Activated naive CD4-positive, alpha-beta T cell treated with Interleukin-2 at 50 U/mL for 16 hours (primary cell): ENCODE data around the gene PCNX4.

Source experiments
- DNase-seq: peaks from one replicate; pipeline ENCODE4 v3.0.0-alpha.2; 2020

The PCNX4 gene

GRCh38 chr14:60102389-60102788 is 10.7 kb downstream of the PCNX4 start:
- DNase-seq, result no peak

- DNase-seq, result no peak
These were observed 14.6 kb downstream of the PCNX4 start for GRCh38 chr14:60106339-60106738.

- DNase-seq, result no peak
These were observed 15.8 kb downstream of the PCNX4 start for GRCh38 chr14:60107477-60107876.

GRCh38 chr14:60111732-60112131 is 20.0 kb downstream of the PCNX4 start:
- no peak for DNase-seq

- no peak for DNase-seq
These were observed 23.2 kb downstream of the PCNX4 start for GRCh38 chr14:60114881-60115280.

- DNase-seq, result no peak
These were observed 24.5 kb downstream of the PCNX4 start for GRCh38 chr14:60116181-60116580.

GRCh38 chr14:60125918-60126317 is 34.2 kb downstream of the PCNX4 start:
- DNase-seq, result no peak

GRCh38 chr14:60133487-60133886 is 41.8 kb downstream of the PCNX4 start:
- no peak for DNase-seq

GRCh38 chr14:60134702-60135101 is 43.0 kb downstream of the PCNX4 start:
- DNase-seq, result no peak

- DNase-seq, result peak; percentile 75
These were observed 60.0 kb downstream of the PCNX4 start for GRCh38 chr14:60151715-60152114.

GRCh38 chr14:60153991-60154390 is 62.3 kb downstream of the PCNX4 start:
- DNase-seq, result no peak

GRCh38 chr14:60154671-60155070 is 62.9 kb downstream of the PCNX4 start:
- no peak for DNase-seq

GRCh38 chr14:60160422-60160821 is 68.7 kb downstream of the PCNX4 start:
- no peak for DNase-seq

- no peak for DNase-seq
These were observed 69.7 kb downstream of the PCNX4 start for GRCh38 chr14:60161196-60162107.

GRCh38 chr14:60163693-60164092 is 72.0 kb downstream of the PCNX4 start:
- DNase-seq, result no peak

- no peak for DNase-seq
These were observed 72.6 kb downstream of the PCNX4 start for GRCh38 chr14:60164404-60164711.

- DNase-seq, result peak; percentile 68
These were observed 73.2 kb downstream of the PCNX4 start, which contains the start of gene DHRS7 for GRCh38 chr14:60164712-60165546. DHRS7 (minus strand) TSS chr14:60165398; CDS start chr14:60165309, 89 bp downstream.

- DNase-seq, result no peak
These were observed 73.8 kb downstream of the PCNX4 start for GRCh38 chr14:60165547-60165876.

- DNase-seq, result no peak
These were observed 74.4 kb downstream of the PCNX4 start for GRCh38 chr14:60166142-60166541.

- DNase-seq, result no peak
These were observed 78.0 kb downstream of the PCNX4 start for GRCh38 chr14:60169722-60170121.

GRCh38 chr14:60170948-60171347 is 79.2 kb downstream of the PCNX4 start:
- no peak for DNase-seq

- no peak for DNase-seq
These were observed 80.0 kb downstream of the PCNX4 start for GRCh38 chr14:60171690-60172089.

GRCh38 chr14:60174352-60175254 is 82.9 kb downstream of the PCNX4 start:
- DNase-seq, result no peak
